ENCODE results near the gene ZNF497. TPM values are rescaled to one million over a fixed set of nuclear protein-coding genes. Genes with fewer than 3 reads are reported as not detected.

ZNF497 gene
- total and polyA plus RNA-seq, 2 donors (not counting 1 experiment from before 2014, with no cell fraction given) = 0.03 to 2.5 TPM

DNA sequence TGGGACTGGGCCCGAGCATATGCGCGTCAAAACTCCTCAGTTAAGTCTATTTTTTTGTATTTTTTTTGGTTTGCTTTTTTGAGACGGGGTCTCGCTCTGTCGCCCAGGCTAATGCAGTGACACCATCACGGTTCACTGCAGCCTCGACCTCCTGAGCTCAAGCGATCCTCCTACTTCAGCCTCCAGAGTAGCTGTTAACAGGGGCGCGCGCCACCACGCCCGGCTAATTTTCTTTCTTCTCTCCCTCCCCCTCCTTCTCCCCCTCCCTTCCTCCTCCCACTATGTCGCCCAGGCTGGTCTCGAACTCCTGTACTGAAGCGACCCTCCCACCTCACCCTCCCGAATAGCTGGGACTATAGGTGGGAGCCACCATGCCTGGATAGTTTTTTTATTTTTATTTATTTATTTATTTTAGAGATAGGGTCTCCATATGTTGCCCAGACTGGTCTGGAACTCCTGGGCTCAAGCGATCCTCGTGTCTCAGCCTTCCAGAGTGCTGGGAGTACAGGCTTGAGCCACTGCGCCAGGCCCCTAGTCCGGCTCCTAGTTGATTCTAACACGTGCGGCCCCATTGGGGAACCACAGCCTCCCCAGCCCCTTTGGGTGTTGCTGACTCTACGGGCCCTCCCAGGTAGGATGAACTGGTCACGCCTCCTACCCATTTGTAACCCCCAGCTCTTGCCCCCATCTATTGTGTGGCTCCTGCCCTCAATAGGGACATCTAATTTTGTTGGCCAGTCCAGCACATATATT lies 19.1 kb upstream of the ZNF497 start:
- Histone ChIP-seq H3K4me2 (ENCODE audit: extremely low read depth, insufficient read depth, low read length) (peak overlapping the region; percentile 92), H3K9ac (ENCODE audit: insufficient read depth, low read length) (peak overlapping the region; percentile 72), H3K36me3 (ENCODE audit: control insufficient read depth, insufficient read depth, low read length) (no peaks in the 10 kb centered on the region), H3K27ac (ENCODE audit: insufficient read depth, low read length) (peak overlapping the region; percentile 91), H3K79me2 (ENCODE audit: control insufficient read depth, insufficient read depth, low read length) (peaks cover 6% of the 10 kb centered on the region), H3K27me3 (ENCODE audit: control insufficient read depth, insufficient read depth, low read length) (no peaks in the 10 kb centered on the region), H4K20me1 (ENCODE audit: control insufficient read depth, extremely low read depth, insufficient read depth, low read length) (no peaks in the 10 kb centered on the region), H2AFZ (ENCODE audit: low read length) (no peak overlapping the region), H3K4me1 (ENCODE audit: control insufficient read depth, extremely low read depth, insufficient read depth, low read length) (peaks cover 9% of the 10 kb centered on the region), H3K4me3 (replicated peaks in 1 of 4; ENCODE audit: control extremely low read depth in 1 of 4, insufficient read depth in 1 of 4, low read depth in 3 of 4, low read length in 4 of 4) (peak overlapping the region; percentile 65 to 86 (median 74)), H3K9me3 (ENCODE audit: control insufficient read depth, insufficient read depth, low read depth, low read length) (no peaks in the 10 kb centered on the region)
- TF ChIP-seq CTCF (conservative IDR thresholded peaks at IDR 0.05 in 1 of 2, IDR thresholded peaks at IDR 0.05 in 1 of 2; ENCODE audit: low read depth in 1 of 2, low read length in 2 of 2) = no peak
- TF ChIP-seq EZH2 (IDR thresholded peaks at IDR 0.05; ENCODE audit: low read length, missing control alignments) = no peak
- no peak for DNase-seq (ENCODE audit: low read depth in 2 of 2)

- H3K36me3 ChIP-seq (ENCODE audit: control insufficient read depth, insufficient read depth, low read length) = no peaks in the 10 kb centered on the region
- H3K4me3 ChIP-seq (replicated peaks in 1 of 4; ENCODE audit: control extremely low read depth in 1 of 4, insufficient read depth in 1 of 4, low read depth in 3 of 4, low read length in 4 of 4) = peak within 1 kb of the TSS; percentile 65 to 86 (median 74)
- peak; percentile 100 for DNase-seq (ENCODE audit: low read depth in 2 of 2)
- no peaks in the 10 kb centered on the region for H3K27me3 ChIP-seq (ENCODE audit: control insufficient read depth, insufficient read depth, low read length)
- peaks cover 3% of the 10 kb centered on the region for H3K79me2 ChIP-seq (ENCODE audit: control insufficient read depth, insufficient read depth, low read length)
- H3K4me1 ChIP-seq (ENCODE audit: control insufficient read depth, extremely low read depth, insufficient read depth, low read length) = peaks cover 5% of the 10 kb centered on the region
- no peak for TF ChIP-seq CTCF (conservative IDR thresholded peaks at IDR 0.05 in 1 of 2, IDR thresholded peaks at IDR 0.05 in 1 of 2; ENCODE audit: low read depth in 1 of 2, low read length in 2 of 2)
- TF ChIP-seq EZH2 (IDR thresholded peaks at IDR 0.05; ENCODE audit: low read length, missing control alignments) = no peak
- H4K20me1 ChIP-seq (ENCODE audit: control insufficient read depth, extremely low read depth, insufficient read depth, low read length) = no peaks in the 10 kb centered on the region
- H3K4me2 ChIP-seq (ENCODE audit: extremely low read depth, insufficient read depth, low read length) = peak within 1 kb of the TSS; percentile 92
- no peaks in the 10 kb centered on the region for H3K9me3 ChIP-seq (ENCODE audit: control insufficient read depth, insufficient read depth, low read depth, low read length)
- H3K9ac ChIP-seq (ENCODE audit: insufficient read depth, low read length) = peak within 1 kb of the TSS; percentile 72
- peak within 1 kb of the TSS; percentile 91 for H3K27ac ChIP-seq (ENCODE audit: insufficient read depth, low read length)
- H2AFZ ChIP-seq (ENCODE audit: low read length) = peak within 1 kb of the TSS; percentile 88
Measured at GRCh38 chr19:58380662-58381459, 18.3 kb upstream of the ZNF497 start, which contains the start of gene ZNF837. ZNF837 (minus strand) TSS chr19:58381030; CDS start chr19:58369332, 11,698 bp downstream.

GRCh38 chr19:58380037-58380661 lies 17.6 kb upstream of the ZNF497 start:
- peak overlapping the region; percentile 72 for H3K9ac ChIP-seq (ENCODE audit: insufficient read depth, low read length)
- H3K4me3 ChIP-seq (replicated peaks in 1 of 4; ENCODE audit: control extremely low read depth in 1 of 4, insufficient read depth in 1 of 4, low read depth in 3 of 4, low read length in 4 of 4) = peak overlapping the region; percentile 65 to 86 (median 70)
- no peak for DNase-seq (ENCODE audit: low read depth in 2 of 2)
- peak overlapping the region; percentile 87 for H3K4me2 ChIP-seq (ENCODE audit: extremely low read depth, insufficient read depth, low read length)
- no peaks in the 10 kb centered on the region for H3K27me3 ChIP-seq (ENCODE audit: control insufficient read depth, insufficient read depth, low read length)
- H3K4me1 ChIP-seq (ENCODE audit: control insufficient read depth, extremely low read depth, insufficient read depth, low read length) = peaks cover 4% of the 10 kb centered on the region
- no peaks in the 10 kb centered on the region for H4K20me1 ChIP-seq (ENCODE audit: control insufficient read depth, extremely low read depth, insufficient read depth, low read length)
- H3K79me2 ChIP-seq (ENCODE audit: control insufficient read depth, insufficient read depth, low read length) = peaks cover 2% of the 10 kb centered on the region
- H3K27ac ChIP-seq (ENCODE audit: insufficient read depth, low read length) = peak overlapping the region; percentile 91
- H3K9me3 ChIP-seq (ENCODE audit: control insufficient read depth, insufficient read depth, low read depth, low read length) = no peaks in the 10 kb centered on the region
- TF ChIP-seq EZH2 (IDR thresholded peaks at IDR 0.05; ENCODE audit: low read length, missing control alignments) = no peak
- no peak for TF ChIP-seq CTCF (conservative IDR thresholded peaks at IDR 0.05 in 1 of 2, IDR thresholded peaks at IDR 0.05 in 1 of 2; ENCODE audit: low read depth in 1 of 2, low read length in 2 of 2)
- H2AFZ ChIP-seq (ENCODE audit: low read length) = peak overlapping the region; percentile 88
- H3K36me3 ChIP-seq (ENCODE audit: control insufficient read depth, insufficient read depth, low read length) = no peaks in the 10 kb centered on the region

Data from fibroblast of lung (primary cell).